NCI-H524 treated with DMSO at 0.1 percent for 48 hours (cell line): ENCODE measurements around the gene PRMT1.

ENCODE experiments used
- DNase-seq: peaks from one replicate; lab custom pipeline; 2025; lab: John Stamatoyannopoulos, UW

Gene PRMT1

DNA sequence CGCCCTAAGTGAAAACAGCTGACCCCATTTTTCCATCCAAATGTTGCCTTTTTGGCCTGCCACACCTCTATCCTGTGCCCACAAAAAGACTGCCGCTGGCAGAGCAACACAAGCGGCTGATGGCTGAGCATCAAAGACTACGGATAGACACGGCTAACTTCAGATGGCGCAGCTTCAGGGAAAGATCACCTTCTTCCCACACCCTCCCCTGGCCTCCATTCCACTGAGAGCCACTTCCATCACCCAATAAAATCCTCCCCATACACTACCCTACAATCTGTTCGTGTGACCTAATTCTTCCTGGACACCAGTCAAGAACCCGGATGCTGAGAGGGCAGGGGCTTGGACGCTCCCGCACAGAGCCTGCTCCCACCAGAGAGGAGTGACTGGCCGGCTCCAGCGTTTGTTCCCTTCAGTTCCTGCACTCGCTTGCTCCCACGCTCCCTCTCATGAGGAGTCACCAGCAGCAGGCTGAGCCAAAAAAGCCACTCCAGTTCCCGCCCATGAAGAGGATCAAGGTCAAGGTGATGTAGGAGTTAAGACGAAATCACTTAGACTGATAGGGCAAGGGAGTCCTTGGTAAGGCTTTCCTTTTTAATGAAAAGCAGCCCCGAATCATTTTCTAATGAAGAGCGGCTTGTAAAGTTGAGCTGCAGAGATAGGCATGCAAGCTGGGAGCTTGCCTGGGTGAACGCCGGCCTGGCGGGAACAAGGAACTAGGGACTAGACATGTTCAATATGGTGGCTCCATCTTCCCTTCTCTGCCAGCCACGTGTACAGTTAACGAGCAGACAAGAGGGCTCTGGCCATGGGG is 50.4 kb downstream of the PRMT1 start:
- no peak for DNase-seq

DNA sequence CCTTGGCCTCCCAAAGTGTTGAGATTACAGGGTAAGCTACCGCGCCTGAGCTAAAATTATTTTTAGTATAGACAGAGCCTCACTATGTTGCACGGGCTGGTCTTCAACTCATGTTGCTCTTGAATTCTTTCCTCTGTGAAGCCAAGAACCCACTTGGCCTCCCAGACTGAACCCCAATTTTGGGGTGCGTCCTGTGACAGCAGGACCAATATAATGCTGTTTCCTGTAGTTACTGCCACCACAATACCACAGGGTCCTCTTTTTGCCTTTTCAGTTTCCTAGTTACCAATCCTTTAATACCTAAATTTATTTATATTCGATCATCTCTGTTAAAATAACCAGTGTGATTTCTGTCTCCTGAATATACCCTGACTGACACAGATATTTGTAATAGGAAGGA is 53.1 kb downstream of the PRMT1 start:
- DNase-seq: no peak
